Measurements from ENCODE around the gene KCTD16. TPM values are rescaled to one million over a fixed set of nuclear protein-coding genes. Genes with fewer than 3 reads are reported as not detected.

The KCTD16 gene
- total RNA-seq, 1 donor from 2014 or later: 16.1 TPM

- DNase-seq (ENCODE audit: low spot score): no peak
Measured at GRCh38 chr5:144162686-144163085, 8.0 kb upstream of the KCTD16 start.

DNA sequence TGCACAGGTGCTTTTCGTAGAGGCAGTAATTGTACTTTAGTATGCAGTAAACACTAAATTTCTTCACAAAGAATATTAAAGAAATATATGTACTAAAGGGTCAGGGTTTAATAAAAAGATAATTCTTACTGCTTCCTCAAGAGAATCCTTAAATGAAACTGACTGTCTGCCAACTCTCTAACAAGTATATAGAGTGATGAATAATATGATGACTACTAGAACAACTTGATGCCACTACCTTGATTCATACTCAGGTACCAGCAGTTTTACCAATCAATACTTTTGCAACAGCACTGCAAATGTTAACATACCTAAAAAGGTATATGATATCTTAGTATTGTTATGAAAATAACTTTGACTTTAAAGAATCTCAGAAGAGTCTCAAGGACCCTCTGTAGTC, 4.0 kb upstream of the KCTD16 start:
- DNase-seq (ENCODE audit: low spot score): no peak

GRCh38 chr5:144167998-144168397, 2.7 kb upstream of the KCTD16 start:
- no peak for DNase-seq (ENCODE audit: low spot score)

- DNase-seq (ENCODE audit: low spot score): no peak
Measured at GRCh38 chr5:144169904-144170275, 783 bp upstream of the KCTD16 start.

GRCh38 chr5:144173766-144174165, 3.1 kb downstream of the KCTD16 start:
- no peak for DNase-seq (ENCODE audit: low spot score)

GRCh38 chr5:144177548-144177947, 6.9 kb downstream of the KCTD16 start:
- no peak for DNase-seq (ENCODE audit: low spot score)

GRCh38 chr5:144179226-144179625, 8.6 kb downstream of the KCTD16 start:
- DNase-seq (ENCODE audit: low spot score): no peak

DNA sequence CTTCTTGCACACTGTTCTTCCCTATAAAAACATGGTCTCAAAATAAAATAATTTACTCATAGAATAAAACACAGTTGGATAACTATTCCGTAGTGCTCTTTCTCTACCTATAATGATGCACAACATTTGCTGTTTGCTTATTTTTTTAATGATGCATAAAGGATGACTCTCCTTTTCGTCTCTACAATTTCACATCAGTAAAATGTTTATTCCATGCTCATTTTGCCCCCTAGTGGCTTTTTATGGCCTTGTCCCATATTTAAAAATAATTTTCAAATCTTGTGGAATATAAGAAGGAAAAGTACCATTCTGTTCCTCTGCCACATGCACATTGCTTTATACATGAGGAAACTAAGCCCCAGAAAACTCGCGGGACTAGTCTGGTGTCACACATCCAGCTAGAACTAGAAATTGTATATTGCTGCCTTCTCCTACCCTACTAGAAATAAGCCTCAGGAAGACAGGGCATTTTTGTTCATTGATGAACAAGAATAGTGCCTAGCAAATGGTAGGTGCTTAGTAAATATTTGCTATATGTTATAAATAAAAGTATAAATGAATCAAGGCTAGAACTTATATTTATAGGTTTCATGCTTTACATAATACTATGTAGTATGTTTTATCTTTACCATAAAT, 12.7 kb downstream of the KCTD16 start:
- peak; percentile 57 for DNase-seq (ENCODE audit: low spot score)

DNA sequence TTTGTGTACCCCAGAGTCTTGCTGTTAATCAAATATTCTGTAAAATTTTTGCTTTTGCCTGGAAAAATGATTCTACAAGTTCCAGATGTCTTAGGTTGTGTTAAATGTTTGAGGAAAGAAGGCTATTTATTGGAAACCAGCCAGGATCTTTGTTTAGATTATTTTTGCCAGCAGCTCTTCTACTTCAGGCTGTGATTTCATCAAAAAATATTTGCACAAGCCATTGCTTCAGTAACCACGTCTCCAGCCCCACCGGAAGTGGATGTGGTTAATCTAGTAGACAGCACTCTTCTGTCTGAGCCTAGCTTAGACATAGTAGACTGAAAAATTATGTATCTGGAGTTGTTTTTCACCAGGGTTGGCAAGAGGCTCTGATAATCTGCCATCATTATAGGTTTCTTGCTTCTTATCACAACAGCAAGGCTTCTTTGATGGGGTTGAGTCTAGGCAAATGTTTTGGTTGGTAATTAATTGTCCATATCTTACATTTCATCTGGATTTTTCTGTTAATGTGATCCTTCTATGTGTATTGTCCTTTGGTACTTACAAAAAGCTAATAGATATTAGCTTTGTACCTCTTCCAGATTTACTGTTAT, 17.1 kb downstream of the KCTD16 start:
- DNase-seq (ENCODE audit: low spot score): peak; percentile 89

DNA sequence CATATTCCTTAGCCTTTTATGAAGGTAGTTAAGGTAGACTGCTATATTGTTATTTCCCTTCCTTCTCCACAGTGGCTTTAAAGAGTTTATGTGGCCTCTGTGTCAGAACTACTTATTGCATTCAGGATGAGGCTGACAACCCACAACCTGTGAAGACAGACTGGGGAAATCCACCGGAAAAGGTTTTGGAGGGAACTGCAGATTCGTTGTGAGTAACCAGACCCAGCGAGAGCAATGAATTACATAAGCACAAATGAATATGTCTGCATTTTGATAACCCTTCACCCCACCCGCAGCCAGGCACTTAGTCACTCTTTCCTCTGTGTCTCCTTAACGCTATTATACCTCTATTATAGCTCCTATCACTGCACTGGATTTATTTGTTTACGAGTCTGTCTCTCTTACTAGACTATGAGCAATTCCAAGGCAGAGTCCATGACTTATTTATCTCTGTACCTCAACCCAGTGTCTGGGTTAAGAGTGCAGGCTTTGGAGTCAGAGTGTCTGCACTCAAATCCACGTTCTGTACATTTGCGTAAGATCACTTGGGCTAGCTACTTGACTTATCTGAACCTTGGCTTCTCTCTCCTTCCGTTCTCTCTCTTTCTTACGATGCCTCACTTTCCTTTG, 19.2 kb downstream of the KCTD16 start:
- DNase-seq (ENCODE audit: low spot score): peak; percentile 90

DNA sequence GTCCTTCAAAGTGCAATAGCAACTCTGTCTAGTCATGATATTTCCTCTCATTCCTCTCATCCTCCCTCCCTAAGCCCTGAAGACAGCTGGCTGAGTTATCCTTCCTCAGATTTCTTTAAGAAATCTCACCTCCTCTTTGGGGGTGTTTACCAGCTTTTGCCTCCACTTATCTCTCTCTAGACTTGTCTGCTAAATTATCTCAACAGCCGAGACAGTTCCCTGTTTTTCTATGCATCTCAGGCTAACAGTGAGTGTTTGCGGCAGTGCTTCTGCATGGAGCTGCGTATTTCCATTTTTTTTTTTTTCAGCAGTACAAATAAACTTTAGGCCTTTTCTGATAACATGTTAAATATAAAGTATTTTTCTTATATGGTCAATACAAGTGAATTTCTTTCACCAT, 20.9 kb downstream of the KCTD16 start:
- DNase-seq (ENCODE audit: low spot score): peak; percentile 60

GRCh38 chr5:144191998-144192397, 21.3 kb downstream of the KCTD16 start:
- peak; percentile 68 for DNase-seq (ENCODE audit: low spot score)

DNA sequence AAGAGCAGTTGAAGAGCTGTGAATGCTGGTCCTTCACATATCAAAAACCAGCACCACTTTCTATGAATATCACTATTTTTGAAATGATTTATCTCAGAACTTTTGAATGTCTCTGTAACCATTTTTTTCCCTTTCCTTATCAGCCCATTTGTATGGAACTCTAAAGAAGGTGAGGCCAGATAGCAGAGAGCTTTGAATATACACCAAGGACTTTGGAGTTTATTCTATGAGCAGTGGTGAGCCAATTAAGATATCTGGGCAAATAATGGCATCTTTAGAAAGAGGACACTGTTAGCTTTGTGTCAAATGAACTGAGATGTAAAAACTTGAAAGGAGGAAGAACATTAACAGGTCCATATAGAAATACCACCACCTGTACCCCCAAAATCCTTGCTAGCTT, 22.0 kb downstream of the KCTD16 start:
- DNase-seq (ENCODE audit: low spot score): no peak

DNA sequence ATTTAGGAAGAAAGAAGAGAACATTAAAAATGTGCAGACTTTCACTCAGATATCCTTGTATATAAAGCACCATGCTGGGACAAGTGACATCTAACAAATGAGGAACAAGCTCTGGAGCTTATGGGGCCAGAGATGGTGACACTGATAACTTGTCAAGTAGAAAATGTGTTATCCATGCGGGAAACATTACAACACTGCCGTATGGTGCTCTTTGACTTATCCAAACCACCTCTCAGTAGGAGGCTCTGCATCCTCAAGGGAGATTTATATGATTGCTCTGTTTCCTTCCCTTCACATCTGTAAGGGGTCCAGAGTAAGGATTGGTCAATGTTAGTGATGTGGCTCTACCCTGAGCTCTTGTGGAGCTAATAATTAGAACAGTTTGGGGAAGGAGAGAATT, 23.5 kb downstream of the KCTD16 start:
- DNase-seq (ENCODE audit: low spot score): no peak

- DNase-seq (ENCODE audit: low spot score): no peak
Measured at GRCh38 chr5:144195448-144195847, 24.8 kb downstream of the KCTD16 start.

DNA sequence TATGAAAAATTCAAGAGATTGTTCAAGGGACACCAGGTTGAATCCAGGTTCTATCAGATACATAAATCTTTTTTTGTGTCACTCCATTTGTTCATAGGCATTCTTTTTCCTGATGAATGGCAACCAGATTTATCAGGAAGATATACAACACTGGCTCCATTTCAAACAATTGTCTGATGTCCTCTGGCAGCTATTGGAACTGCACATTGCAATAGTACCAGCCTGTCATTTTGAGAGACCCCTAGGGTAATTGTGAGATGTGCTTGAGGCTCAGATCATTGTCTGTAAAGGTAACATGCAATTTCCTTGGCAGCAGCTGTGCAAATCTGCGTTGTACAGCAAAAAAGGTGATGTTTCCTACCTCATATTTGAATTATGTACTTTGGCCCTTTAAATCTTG, 25.9 kb downstream of the KCTD16 start:
- no peak for DNase-seq (ENCODE audit: low spot score)

- no peak for DNase-seq (ENCODE audit: low spot score)
Measured at GRCh38 chr5:144198386-144198785, 27.7 kb downstream of the KCTD16 start.

GRCh38 chr5:144201588-144201987, 30.9 kb downstream of the KCTD16 start:
- peak; percentile 49 for DNase-seq (ENCODE audit: low spot score)

DNA sequence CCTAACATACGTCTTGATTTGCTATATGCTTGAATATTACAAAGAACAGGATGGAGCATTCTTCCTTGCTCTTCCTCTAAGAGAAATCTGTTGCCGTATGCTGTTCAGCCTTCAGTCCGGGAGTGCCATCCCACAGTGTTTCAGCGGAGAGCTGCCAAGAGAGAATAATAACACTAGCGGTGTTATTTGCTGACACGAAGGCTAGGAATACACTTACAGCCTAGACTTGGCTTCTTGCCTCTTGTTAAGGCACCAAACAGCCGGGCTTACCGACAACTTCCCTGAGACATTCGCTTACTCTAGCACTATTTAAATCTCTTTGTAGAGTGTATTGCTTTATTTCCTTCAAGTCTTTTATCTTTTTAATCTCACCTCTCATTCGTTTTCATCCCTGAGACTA, 31.4 kb downstream of the KCTD16 start:
- peak; percentile 92 for DNase-seq (ENCODE audit: low spot score)

GRCh38 chr5:144202726-144203125, 32.1 kb downstream of the KCTD16 start:
- DNase-seq (ENCODE audit: low spot score): no peak

GRCh38 chr5:144203750-144204596, 33.3 kb downstream of the KCTD16 start:
- peak; percentile 80 for DNase-seq (ENCODE audit: low spot score)

- DNase-seq (ENCODE audit: low spot score): peak; percentile 80
Measured at GRCh38 chr5:144205141-144205551, 34.5 kb downstream of the KCTD16 start.
